GM18499 (cell line): ENCODE results near the gene OR2V2.
"Not testable (repeated sequence)": the region's sequence is repeated elsewhere in the genome, so short reads cannot be mapped to it uniquely, and the experiment has no call there.

Experiments used
- ATAC-seq: cut with Tn5 transposase; IDR thresholded peaks from one replicate; pipeline ENCODE4 v1.9.1; 2021; ENCODE audit warnings: moderate number of reproducible peaks; ENCODE audit not compliant: insufficient read depth, unreplicated experiment

Gene OR2V2

DNA sequence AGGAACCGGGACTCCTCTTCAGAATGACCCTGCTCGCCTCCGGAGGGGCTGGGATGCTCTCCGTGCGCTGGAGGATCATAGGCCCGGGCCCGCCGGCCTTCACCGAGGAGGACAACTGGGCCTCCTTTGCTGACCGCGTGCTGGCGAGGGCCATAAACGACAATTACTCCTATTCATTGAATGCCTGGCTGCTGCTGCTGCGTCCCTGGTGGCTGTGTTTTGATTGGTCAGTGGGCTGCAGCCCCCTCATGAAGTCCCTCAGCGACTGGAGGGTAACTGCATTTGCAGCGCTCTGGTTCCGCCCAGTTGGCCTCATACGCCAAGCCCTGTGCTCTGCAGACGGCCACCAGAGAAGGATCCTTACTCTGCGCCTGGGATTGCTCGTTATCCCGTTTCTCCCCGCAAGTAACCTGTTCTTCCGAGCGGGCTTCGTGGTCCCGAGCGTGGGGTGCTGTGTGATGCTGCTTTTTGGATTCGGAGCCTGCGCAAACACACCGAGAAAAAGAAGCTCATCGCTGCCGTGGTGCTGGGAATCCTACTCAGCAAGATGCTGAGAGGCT lies 33.0 kb upstream of the OR2V2 start:
- ATAC-seq = no peak

DNA sequence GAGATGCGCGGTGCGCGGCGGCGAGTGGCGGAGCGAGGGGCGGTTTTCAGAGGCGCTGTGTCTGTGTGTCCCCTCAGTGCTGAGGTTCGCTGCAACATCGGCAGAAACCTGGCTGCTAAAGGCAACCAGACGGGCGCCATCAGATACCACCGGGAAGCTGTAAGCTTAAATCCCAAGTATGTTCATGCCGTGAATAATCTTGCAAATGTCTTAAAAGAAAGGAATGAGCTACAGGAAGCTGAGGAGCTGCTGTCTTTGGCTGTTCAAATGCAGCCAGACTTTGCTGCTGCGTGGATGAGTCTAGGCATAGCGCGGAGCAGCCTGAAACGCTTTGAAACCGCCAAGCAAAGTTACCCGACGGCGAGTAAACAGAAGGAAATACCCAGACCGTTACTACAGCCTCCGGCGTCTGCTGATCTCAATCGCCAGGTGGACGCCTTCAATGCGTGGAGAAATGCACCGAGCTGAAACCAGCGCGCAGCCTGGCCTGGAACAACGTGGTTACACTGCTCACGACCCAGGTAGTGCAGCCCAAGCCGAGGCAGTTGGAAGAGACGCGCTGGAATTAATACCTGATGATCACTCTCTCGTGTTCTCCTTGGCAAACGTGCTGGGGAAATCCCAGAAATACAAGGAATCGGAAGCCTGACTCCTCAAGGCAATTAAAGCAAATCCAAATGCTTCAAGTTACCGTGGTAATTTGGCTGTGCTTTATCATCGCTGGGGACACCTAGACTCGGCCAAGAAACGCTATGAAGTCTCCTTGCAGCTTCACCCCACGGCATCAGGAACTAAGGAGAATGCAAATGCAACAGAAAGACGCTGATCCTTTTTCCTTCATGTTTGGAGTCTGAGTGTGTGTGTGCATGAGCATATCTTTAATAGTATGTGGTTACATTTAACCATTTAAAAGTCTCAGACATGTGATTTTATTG lies 32.3 kb upstream of the OR2V2 start:
- no peak for ATAC-seq

DNA sequence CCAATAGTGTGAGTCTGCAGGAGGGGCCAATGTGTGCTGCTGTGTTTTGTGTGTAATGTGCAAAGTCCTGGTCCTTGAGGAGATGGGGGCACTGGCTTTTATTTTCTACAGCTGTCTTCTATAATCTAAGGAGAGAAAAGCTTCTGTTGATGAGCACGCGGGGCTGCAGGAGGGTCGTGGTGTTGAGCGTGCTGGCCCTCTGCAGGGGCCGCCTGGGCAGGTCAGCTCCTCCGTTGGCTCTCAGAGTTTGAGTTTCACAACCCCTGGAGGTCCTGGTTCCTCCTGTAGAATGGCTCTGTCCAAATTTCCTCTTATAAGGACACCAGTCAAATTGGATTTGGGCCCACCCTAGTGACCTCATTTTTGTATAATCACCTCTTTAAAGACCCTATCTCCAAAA lies 29.0 kb upstream of the OR2V2 start:
- ATAC-seq = no peak

GRCh38 chr5:181119105-181119504 lies 28.3 kb upstream of the OR2V2 start:
- ATAC-seq = no peak

- ATAC-seq = no peak
Measured at GRCh38 chr5:181120306-181120705, 27.1 kb upstream of the OR2V2 start.

DNA sequence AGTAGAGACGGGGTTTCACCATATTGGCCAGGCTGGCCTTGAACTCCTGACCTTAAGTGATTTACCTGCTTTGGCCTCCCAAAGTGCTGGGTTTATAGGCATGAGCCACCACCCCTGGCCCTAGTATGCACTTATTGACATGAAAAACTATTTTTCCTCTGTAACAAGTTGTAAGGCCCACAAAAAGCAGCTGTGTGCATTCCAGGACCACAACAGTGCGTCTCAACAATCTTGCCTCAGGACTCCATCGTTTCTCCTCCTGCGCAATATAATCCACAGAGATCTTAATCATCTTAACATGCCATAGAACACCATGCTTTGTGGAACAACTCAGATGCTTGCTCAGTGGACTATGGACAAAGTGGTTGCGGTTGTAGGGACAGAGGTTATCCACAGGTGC lies 26.6 kb upstream of the OR2V2 start:
- ATAC-seq = no peak

GRCh38 chr5:181121675-181122561 lies 25.5 kb upstream of the OR2V2 start:
- no peak for ATAC-seq

DNA sequence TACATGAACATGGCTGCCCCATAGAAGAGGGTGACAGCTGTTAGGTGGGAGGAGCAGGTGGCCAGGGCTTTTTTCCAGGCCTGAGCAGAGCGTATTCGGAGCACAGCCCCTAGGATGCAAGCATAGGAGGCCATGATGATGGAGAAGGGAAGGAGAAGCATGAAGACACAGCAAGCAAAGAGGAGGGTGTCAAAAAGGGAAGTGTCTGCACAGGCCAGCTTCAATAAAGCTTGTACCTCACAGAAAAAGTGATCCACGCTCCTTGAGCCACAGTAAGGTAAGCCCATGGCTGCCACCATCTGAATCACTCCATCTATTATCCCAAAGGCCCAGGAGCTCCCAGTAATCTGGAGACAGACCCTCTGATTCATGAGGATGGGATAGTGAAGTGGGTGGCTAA lies 22.9 kb upstream of the OR2V2 start:
- no peak for ATAC-seq

GRCh38 chr5:181126841-181127240 lies 20.5 kb upstream of the OR2V2 start:
- ATAC-seq = no peak

DNA sequence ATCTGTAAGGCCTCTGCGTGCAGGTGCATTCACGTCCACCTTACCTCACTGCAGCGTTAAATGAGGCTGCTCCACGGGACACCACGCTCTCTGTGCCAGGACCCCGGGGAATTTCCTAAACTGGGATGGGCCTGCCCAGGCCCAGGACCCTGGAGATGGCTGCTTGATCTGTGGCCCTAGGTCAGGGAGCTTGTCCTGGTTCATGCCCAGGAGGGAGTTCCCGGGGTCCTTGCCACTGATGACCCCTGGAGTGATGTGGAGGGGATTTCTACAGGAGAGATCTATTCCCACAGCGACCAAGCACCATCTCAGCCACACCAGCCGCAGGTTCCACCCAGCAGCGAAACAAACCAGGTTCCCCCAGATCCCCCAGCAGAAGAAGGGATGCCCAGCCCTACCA lies 19.9 kb upstream of the OR2V2 start:
- ATAC-seq = no peak

DNA sequence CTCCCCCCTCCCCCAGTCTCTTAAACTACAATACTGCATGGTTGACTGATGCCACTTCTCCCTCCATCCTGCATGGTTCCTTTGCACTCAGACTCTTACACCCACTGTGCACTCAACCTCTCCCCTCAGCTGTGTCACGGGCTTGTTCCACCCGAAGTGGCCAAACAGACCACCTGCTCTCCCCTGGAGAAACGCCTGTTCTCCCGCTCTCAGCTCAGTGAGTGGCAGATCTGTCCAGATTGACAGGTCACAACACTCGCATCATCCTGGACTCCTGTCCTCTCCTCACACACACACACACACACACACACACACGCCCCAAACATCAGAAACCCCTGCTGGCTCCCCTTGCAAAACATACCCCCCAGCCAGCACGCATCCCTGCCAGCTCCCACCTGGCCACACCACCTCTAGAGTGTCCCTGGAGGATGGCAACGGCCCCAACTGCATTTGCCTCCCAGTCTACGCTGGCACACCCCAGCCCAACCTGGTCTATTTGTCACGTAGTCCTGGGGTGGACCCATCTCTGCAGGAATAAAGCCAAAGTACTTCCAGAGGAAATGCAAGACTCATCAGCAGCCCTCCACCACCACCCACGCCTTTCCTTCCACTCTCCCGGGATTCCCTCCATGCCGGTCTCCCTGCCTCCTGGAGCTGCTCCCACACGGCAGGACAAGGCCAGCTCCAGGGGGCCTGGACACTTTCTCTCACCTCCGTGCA lies 19.3 kb upstream of the OR2V2 start:
- no peak for ATAC-seq

GRCh38 chr5:181129601-181130000 lies 17.8 kb upstream of the OR2V2 start:
- no peak for ATAC-seq

DNA sequence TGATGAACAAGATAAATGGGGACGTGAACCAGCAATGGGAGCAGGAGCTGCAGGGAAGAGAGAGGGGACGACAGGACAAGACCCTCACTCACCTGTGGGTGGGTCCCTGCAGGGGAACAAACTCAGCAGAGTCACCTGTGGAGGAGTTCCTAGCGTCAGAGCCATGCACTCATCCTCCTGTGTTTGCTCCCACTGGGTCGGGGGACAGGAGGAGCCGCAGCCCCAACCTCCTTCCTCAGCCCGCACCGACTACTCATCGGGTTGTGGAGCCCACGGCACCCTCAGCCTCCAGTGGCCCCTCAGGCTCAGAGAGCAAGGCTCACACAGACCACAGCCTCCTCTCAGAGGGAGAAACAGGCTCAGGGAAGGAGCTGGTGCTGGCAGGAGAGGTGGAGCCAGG lies 17.3 kb upstream of the OR2V2 start:
- not testable (repeated sequence) for ATAC-seq

DNA sequence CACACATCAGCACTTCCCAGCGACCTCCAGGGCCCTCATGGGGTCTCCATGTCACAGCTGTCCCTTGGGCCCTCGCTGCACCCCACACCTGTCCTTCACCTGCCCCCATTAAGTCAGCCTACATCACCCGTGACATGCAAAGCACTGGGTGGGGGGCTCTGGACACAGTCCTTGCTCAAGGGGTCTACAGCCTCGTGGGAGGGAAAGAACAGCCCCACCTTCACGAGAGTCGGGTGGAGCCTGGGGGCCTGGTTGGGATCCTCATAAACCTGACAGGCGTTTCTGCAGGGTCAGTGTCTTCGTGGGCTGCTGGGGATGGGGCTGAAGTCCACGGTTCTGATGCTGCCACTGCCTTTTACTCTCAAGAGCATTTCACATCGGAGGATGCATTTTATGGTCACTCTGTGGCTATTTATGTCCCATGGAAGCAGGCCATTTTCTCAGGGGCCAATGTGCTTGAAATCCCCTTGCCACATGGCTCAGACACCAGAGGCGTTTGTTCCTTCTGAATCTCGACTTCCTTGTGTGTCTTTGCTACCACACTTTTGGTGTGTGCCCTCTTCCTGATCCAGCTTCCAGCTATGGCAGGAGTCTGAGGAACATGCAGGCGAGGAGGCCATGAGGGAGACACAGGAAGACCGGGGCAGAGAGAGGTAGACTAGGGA lies 16.4 kb upstream of the OR2V2 start, which contains the start of gene OR2V1:
Gene OR2V1 (minus strand): TSS at position 338 of the 665 bp plus-strand sequence. CDS start 5,865 bp downstream, outside the sequence.
- ATAC-seq = no peak

DNA sequence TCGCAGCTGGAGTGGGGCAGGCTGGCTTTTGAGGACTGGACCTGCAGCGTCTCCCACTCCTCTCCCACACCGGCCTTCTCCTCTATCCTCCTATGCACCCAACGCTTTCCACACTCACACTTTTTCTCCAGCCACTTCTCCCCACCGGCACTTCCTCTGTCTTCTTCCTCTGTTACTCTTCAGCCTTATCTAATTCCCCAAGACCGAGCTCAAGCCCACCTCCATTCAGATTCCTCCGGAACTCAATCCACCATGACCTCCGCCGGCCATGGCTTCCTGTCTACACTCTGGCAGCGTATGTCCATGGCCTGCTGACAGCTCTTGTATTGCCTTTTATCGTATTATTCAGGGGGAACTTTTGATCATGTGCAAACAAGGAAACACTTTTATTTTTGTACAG lies 15.9 kb upstream of the OR2V2 start:
- ATAC-seq = no peak

- no peak for ATAC-seq
Measured at GRCh38 chr5:181133083-181133482, 14.3 kb upstream of the OR2V2 start.

DNA sequence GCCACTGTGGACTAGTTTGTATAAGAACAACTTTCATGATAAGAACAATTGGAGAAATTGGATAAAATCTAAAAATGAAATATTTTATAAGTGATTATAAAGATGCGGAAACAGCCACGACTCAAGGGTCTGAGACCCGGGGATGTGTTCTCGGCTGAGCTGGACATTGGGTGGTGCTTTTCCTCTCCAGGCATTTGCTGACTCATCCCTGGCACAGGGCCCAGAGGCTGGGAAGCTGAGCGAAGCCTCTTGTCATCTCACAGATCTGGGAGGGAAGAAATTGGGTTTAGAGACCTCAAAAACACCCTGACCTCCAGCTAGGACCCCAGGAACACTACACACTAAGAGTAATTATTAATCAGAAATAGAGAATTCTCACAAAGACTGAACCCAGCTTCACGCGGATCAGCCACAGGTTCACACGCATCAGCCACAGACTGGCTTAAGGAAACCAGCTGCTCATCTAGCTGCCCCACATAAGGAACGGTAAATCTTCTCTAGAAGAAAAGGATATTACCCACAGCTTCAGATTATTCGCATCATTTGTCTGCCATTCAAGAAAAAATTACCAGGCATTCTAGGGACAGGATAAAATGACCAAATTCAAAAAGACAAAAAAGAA lies 13.7 kb upstream of the OR2V2 start:
- ATAC-seq = no peak

- no peak for ATAC-seq
Measured at GRCh38 chr5:181134259-181134658, 13.1 kb upstream of the OR2V2 start.

DNA sequence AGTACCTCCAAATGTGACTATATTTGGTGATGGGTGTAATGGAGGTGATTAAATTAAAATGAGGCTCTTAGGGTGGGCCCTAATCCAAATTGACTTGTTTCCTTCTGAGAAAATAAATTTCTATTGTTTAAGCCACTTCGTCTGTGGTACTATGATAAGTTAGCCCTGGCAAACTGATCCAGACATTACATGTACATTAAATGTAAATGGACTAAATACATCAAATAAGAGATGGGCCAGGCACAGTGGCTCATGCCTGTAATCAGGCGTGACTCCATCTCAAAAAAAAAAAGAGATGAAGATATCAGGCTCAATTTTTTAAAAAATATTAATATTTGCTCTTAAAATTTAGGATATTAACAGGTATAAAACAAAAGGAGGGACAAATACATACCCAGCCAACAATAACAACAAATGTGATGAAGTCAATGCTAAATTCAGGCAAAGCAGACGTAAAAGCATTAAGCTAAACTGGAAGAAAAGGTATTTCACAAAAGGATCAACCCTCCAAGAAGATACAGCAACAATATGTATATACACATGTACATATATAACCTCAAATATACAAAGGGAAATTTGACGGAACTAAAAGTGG lies 10.9 kb upstream of the OR2V2 start:
- ATAC-seq = no peak
